Lung (tissue), 12 donors: ENCODE results near the gene HMCN2. TPM values are rescaled to one million over a fixed set of nuclear protein-coding genes. Genes with fewer than 3 reads are reported as not detected.

Experiments
- ATAC-seq: fragments of 200-7000 bp; cut with Tn5 transposase; one replicate; pipeline ENCODE4 v1.9.1; 2020; ENCODE audit warnings: moderate number of reproducible peaks; ENCODE audit not compliant: insufficient read depth, low FRiP score
- DNase-seq, 3 donors: peaks; one replicate each; pipeline ENCODE4 v3.0.0-alpha.2; 2013 to 2017
- H3K27ac ChIP-seq, 2 donors: one replicate each; pipeline ENCODE4 v1.5.1; 2013; ENCODE audit warnings: mild to moderate bottlenecking in 2 of 2, moderate library complexity in 2 of 2, control low read depth in 1 of 2, inconsistent platforms in 1 of 2, low read depth in 1 of 2, low read length in 1 of 2
- H3K27me3 ChIP-seq, 3 donors: one replicate each; pipeline ENCODE4 v1.5.1; 2013; ENCODE audit warnings: low read length in 2 of 3; ENCODE audit not compliant: control insufficient read depth in 3 of 3, insufficient read depth in 3 of 3
- H3K36me3 ChIP-seq, 4 donors: one replicate each; pipeline ENCODE4 v1.5.1; 2013; ENCODE audit warnings: low read length in 4 of 4, mild to moderate bottlenecking in 1 of 4, moderate library complexity in 1 of 4; ENCODE audit not compliant: control insufficient read depth in 4 of 4, insufficient read depth in 4 of 4
- H3K4me1 ChIP-seq, 5 donors: one replicate each; pipeline ENCODE4 v1.5.1; 2013; ENCODE audit warnings: low read length in 5 of 5, mild to moderate bottlenecking in 2 of 5, moderate library complexity in 1 of 5; ENCODE audit not compliant: control insufficient read depth in 5 of 5, insufficient read depth in 5 of 5
- H3K4me3 ChIP-seq: one replicate; pipeline ENCODE4 v1.5.1; 2013; ENCODE audit warnings: mild to moderate bottlenecking, control low read depth, moderate library complexity
- H3K9ac ChIP-seq, 2 donors: one replicate each; pipeline ENCODE4 v1.5.1; 2013; ENCODE audit warnings: low read length in 2 of 2, control low read depth in 1 of 2; ENCODE audit not compliant: insufficient read depth in 1 of 2
- H3K9me3 ChIP-seq, 4 donors: one replicate each; pipeline ENCODE4 v1.5.1; 2013; ENCODE audit warnings: low read length in 3 of 4, mild to moderate bottlenecking in 1 of 4, moderate library complexity in 1 of 4; ENCODE audit not compliant: control insufficient read depth in 4 of 4, insufficient read depth in 3 of 4
- CTCF ChIP-seq: IDR thresholded peaks from 2 replicates; pipeline ENCODE4 v1.5.1; 2012; ENCODE audit warnings: mild to moderate bottlenecking; ENCODE audit errors: control extremely low read depth, extremely low read depth
- WGBS, 2 donors: extraction: QIAGEN DNeasy Blood & Tissue Kit; methylation state at CpG; one replicate each; pipeline ENCODE4 v1.1.7; 2013; 5-methylcytosine and 5-hydroxymethylcytosine counted together
- polyA plus RNA-seq, 2 donors: library from polyadenylated mRNA; stranded (reverse); fragments of 200-250 nt; gene quantifications; one replicate each; pipeline ENCODE4 v1.2.1, GENCODE V29; 2013
- total RNA-seq, 2 donors: library from RNA; depleted of rRNA in 1 of 2; stranded (reverse); fragments of >200 nt in 1 of 2; gene quantifications; one replicate each; pipeline ENCODE4 v1.2.1, GENCODE V29; 2014 to 2021
- donor health status: control.
- donor health status: control.
- donor health status: Bipolar disorder and iron deficiency.
- donor health status: healthy.
- donor health status: DM: yes; HTN: yes; CAD: no.

The HMCN2 gene
- total and polyA plus RNA-seq, 4 donors: 2.1 to 5.2 (median 3.7) TPM

DNA sequence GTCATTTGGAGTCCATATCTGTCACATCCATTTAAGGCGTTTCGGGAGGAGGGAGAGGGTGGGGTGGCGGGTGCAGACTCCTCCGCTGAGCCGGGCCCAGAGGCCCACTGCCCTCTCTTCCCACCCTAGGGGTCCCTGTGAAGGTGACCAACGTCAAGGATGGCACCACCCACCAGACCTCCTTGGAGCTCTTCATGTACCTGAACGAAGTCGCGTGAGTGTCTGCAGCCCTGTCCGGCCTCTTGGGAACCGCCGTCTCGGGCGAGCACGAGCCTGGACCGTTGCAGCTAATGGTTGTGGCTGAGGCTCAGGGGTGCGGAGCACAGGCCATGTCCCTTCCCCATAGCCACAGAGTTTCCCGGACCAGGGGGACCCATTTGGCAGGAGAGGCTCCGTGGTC is 214.0 kb downstream of the HMCN2 start:
- Histone ChIP-seq H3K4me3 (no peak overlapping the region), H3K9me3 (no peaks in the 10 kb centered on the region), H3K27me3 (peaks cover 0 to 15% (median 0%) of the 10 kb centered on the region in 3 donors), H3K4me1 (peaks cover 0 to 19% (median 0%) of the 10 kb centered on the region in 5 donors), H3K27ac (no peak overlapping the region), H3K9ac (no peak overlapping the region), H3K36me3 (peaks cover 0 to 9% (median 0%) of the 10 kb centered on the region in 4 donors)
- ATAC-seq: no peak
- 93 to 94% methylated on average over 19 of the region's 19 CpGs for WGBS, 2 donors
- no peak for DNase-seq
- no peak for TF ChIP-seq CTCF

GRCh38 chr9:130480673-130481072 is 215.1 kb downstream of the HMCN2 start:
- Histone ChIP-seq H3K9ac (no peak overlapping the region), H3K9me3 (no peaks in the 10 kb centered on the region), H3K4me1 (peaks cover 0 to 19% (median 0%) of the 10 kb centered on the region in 5 donors), H3K27ac (no peak overlapping the region), H3K27me3 (peaks cover 0 to 17% (median under 1%) of the 10 kb centered on the region in 3 donors), H3K36me3 (peaks cover 0 to 9% (median 0%) of the 10 kb centered on the region in 4 donors), H3K4me3 (no peak overlapping the region)
- TF ChIP-seq CTCF: no peak
- 83 to 87% methylated on average over 16 of the region's 16 CpGs for WGBS, 2 donors
- DNase-seq (no peak), ATAC-seq (no peak)

GRCh38 chr9:130482463-130482862 is 216.9 kb downstream of the HMCN2 start:
- DNase-seq (no peak), ATAC-seq (no peak)
- Histone ChIP-seq H3K4me1 (peaks cover 0 to 19% (median 0%) of the 10 kb centered on the region in 5 donors), H3K36me3 (peaks cover 0 to 5% (median 0%) of the 10 kb centered on the region in 4 donors), H3K27ac (no peak overlapping the region), H3K4me3 (no peak overlapping the region), H3K9me3 (no peaks in the 10 kb centered on the region), H3K27me3 (peaks cover 0 to 17% (median 3%) of the 10 kb centered on the region in 3 donors), H3K9ac (no peak overlapping the region)
- WGBS, 2 donors: 65 to 76% methylated on average over 5 of the region's 5 CpGs
- TF ChIP-seq CTCF: no peak
